ENCODE measurements around the gene C2CD4A.

Gene C2CD4A

DNA sequence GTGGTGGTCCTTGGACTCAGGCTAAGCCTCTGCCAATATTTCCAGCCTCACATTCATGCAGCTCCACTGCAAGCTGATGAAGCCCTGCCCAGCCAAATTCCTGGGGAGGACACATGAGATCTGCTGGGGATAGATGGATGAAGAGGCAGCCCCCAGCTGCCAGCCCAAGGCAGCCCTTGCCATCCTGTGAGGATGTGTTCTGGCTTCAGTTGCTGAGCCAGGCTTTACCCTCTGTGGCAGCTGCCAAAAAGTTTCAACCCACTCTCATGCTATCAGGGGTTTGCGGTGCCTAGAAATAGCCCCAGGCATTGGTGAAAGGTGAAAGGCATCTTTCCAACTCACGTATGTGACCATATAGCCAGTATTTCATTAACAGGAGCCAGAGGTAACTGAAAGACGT is 37.6 kb downstream of the C2CD4A start:
- DNase-seq, result no peak

DNA sequence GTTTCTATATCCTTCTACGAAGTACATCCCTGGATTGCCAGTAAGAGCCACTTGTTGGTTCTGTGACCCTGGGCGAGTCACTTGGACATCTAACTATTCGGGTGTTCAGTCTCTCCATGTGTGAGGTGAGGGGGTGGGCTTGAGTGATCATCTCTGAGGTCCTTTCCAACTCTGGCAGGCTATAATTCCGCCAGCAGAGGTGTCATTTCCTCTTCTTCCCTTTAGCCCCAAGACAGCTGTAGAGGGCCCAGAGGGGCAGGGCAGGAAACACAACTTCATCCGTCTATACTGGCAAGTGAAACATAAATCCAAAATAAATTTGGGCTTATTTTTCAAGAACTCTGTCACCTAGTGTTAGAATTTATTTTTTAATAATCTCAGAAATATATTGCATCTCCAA is 38.1 kb downstream of the C2CD4A start:
- no peak for DNase-seq

DNA sequence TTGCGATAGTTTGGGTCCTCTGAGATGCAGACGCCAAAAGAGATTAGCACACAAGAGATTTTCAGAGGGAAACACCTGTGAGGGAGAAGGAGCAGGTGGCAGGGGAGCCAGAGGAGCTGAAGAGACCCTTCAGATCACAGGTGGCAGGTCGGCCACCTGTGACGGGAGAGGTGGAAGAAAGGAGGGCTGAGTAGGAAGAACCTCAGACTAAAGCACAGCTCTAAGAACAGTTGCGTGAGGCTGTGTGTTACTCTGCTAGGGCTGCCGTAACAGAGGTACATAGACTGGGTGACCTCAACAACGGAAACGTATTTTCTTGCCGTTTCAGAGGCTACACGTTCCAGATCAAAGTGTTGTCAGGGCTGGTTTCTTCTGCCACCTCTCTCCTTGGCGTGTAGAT is 38.5 kb downstream of the C2CD4A start:
- no peak for DNase-seq

DNA sequence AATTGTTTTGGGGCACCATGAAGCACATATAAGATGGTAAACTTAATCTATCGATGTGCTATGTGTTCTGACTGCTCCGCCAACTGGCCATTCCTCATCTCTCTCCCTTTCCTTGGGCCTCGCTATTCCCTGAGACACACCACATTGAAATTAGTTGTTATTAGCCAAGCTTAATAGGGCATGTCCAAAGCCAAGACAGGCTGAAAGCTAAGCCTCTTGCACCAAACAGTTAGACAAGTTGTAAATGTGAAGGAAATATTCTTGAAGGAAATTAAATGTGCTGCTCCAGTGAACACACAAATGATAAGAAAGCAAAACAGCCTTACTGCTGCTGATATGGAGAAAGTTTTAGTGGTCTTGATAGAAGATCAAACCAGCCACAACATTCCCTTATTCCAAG is 39.3 kb downstream of the C2CD4A start:
- no peak for DNase-seq

DNA sequence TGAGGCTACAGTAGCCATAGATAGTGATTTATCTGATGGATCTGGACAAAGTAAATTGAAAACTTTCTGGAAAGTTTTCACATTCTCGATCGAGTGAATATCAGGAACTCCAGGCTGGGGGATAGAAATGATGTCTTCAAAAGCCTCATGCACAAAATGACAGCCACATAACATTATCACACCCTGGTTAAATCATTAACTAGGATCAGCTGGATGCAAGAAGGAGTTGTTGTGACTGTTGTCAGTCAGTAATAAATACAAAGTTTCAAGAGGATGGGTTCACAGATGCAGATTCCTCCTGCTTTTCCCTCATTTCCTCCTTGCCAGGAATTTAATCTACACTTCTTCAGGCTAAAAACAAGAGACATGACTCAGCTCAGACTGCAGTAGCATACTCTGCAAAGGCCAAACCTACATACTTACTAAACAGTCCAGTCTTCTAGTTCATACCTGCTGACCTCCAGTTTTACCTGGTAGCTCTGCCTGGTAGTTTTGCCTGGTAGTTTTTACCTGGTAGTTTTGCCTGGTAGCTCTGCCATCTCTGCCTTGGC is 40.9 kb downstream of the C2CD4A start:
- DNase-seq, result no peak

DNA sequence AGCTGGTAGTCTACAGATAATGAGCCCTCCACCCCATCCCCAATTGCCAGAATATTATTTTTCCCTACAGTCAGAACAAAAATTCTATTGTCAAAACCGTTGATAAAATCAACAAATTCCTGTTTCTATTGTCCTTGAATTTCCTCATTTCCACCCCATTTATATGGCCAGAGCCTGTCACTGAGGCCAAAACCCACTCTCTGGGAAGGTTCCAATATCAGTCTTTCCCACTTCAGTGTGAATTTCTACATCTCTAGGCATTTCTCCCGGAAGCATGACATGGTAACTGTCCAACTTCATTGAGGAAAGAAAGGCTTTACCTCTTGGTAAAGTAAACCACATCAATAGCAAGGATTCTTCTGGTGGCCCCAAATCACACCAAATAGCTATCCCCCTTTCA is 41.6 kb downstream of the C2CD4A start:
- DNase-seq, result no peak

DNA sequence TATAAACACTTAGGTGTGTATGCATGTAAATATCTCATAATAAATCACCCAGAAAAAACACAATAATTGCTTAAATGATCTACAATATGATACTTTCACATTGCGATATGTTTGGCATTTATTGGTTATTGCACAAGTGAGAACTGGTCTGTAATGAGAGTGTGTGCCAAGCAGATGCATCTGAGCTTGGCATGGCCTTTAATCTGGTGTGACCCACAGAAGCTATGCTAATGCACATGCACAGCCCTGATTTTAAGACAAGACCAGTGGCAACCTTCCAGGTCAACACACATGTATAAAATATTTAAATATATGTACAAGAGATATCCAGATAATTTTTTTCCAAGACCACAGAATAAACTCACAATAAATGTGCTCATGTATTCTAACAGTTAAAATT is 42.7 kb downstream of the C2CD4A start:
- no peak for DNase-seq

DNA sequence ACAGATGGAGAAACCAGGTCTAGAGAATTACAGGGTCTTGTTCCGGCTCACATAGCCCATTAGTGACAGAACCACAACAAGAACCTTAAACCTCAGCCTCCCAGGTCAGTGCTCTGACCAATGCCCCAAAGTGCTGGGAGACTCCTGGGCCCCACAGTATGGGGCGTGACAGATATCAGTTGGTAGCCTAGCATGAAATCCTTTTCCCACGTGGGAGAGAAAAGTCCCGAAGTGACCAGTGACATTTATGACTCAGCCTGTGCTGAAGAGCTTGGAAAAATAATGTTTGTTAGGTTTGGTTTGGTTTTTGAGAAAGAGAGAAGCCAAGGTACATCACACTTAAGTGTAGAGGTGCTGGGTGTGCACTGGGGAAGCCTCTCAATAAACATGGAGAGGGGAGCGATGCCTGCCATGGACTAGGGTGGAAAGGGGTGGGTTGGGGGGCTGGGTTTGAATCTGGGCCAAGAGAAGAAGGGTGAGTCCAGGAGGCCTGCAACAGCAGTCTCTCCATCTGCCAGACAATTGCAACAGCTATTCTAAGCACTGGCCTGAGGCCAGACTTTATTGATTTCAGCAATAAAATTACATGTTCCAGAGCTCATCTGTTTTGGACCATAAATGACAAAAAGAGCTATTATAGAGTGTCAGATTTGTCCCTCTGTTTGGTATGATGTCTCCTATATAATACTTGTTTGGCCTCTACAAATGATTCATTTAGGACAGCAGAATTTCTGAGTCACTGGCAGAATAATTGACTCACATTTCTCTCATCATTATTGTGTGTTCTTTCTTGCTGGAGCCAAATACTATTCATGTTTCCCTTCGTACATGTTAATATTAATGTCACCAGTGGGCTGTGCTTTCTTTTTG is 43.4 kb downstream of the C2CD4A start:
- DNase-seq, result no peak

DNA sequence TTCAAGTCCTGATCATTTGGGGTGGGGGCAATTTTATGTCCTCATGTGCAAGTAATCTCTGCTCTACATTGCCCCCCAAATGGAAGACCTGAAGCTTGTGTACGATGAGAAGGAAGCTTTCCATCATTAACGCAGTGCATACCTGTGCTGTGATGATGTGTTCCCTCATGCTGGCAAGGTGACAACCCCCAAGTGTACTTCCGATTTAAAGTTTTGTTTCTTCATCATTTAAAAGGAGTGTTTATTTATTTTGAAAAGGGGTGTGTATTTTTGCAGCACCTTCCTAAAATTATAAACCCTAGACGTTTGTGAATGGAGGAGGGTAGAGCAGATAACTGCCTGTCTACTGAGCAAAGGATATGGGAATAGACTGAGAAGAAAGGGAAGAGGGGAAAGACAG is 45.3 kb downstream of the C2CD4A start:
- DNase-seq, result no peak

DNA sequence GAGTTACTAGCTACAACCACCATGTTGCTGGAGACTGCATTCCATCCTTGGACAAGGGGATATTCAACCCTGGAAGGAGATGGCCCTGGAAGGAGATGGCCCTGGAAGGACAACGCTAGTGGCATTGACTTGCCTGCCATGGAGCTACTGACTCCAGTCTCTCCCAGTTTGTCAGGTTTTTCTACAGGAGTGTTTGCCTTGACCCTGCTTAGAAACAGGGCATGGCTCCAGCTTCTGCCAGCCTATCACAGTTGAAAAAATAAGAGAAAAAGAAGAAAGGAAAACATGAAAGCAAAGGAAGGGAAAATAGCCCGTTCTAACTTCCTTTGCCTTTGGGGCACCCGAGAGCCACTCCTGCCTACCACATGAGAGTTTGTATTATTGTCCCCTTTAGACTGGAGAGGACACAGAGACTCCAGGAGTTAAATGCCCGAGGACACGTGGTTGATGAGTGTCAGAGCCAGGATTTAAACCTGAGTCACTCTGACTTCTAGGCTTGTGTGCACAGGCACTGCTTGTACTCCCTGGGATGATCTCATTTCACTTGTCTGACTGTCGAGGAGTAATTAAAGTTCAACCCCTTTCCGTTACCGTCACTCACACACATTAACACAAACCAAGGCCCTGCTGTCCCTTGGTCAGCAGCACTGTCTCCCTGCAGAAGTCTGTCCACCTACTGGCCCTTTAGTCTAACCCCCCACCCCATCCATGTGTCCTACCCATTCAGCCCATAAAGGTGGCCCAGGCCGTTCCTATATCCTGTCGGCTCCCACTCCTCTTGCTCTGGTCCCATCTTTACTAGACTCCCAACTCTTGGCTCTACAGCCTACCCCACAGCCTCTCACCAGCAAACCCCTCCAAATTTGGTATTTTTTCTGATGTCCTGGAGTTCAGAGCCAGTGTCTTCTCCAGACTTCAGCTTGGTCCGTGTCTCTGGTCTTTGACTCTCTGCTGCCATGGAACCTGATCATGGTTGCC is 46.1 kb downstream of the C2CD4A start:
- no peak for DNase-seq

DNA sequence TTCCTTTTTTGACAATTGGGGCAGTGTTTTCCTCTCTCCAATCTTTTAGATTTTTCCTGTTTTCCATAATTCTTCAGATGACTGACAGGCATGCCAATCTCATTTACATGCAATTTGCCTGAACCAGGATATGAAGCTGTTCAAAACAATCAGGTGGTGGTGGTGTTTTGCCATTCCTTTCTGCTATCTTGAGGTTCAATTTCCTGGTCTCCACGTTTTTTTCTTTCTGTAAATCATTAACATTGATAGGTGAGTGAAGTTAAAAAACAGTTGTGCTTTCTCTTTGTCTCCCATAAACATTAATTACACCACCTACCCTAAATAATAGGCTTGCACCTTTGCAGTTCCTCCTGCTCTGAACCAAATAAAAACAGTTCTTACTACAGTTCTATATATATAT is 49.1 kb downstream of the C2CD4A start:
- no peak for DNase-seq

DNA sequence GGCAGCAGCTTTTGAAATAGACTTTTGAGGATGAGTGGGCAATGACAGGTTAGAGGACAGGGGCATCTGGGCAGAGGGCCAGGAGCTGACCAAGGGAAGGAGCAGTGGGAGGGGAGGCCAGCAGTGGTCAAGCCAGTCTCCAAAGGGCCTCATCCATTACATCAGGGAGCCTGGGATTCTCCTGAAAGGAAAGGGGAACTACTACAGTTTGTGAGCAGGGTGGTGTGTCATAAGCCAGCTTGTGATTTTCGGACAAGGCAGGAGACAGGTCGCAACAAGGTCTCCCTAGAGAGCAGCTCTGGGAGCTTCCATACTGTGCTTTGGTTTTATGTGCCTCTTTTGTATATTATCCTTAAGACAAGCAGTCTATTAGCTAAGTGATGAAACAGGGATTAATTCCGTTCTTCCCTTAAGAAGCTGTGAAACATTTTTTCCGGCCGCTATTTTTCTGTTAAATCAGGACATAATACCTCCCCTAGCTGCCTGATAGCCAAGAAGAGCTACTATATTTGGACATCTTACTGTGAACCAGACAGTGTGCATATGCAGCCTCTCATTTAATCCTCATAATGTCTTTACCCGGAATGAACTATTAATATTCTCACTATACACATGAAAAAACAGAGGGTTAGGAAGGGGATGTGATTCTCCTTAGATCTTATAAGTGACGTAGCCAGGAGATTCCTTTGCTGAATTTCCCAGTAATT is 51.9 kb downstream of the C2CD4A start:
- no peak for DNase-seq

DNA sequence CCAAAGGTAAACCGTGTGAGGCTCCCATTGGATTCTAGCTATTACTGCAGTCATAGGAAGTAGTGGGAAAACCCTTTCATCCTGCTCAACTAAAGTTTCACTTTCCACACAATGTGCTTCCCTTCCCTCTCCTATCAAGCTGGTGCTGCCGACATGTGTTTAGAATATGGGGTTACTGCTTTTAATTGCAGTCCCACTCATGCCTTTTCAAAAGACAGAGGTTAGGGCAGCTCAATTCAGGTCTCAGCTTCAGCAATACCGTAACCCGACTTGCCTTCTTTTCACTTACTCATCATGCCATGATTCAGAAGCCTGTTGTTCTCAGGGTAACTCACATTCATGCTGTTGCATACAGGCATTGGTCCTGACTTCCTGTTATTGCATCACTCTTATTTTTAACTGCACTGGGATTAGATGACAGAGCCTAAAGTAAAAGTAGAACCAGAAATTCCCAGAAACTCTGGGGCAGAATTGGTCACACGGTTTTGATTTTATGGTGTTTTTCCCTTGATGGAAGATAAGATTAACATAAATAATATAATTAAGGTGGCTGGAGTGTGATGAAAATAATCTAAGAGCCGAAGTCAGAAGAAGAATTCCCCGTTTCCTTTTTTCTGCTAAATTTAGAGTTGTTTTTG is 52.6 kb downstream of the C2CD4A start:
- peak; percentile 11 to 48 for DNase-seq

DNA sequence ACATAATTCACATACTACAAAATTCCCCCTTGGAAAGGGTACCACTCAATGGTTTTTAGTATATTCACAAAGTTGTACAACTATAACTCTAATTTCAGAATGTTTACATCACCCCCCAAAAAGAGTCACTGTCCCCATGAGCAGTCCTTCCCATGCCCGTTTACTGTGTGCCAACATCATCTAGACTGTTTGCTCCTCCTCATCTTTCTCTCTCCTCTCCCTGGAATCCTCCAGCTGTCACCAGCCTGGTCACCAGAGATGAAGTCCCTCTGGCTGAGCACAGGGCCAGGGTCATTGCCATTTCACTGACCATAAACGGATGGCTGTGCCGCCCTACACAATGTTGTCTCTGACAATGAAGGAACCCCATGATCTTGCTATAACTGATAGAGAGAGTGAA is 53.1 kb downstream of the C2CD4A start:
- DNase-seq, result no peak
